Vagina (tissue), 2 donors: ENCODE measurements around the gene RBM17. TPM values are rescaled to one million over a fixed set of nuclear protein-coding genes. Genes with fewer than 3 reads are reported as not detected.

Source experiments
- DNase-seq, 2 donors: peaks; one replicate each; pipeline ENCODE4 v3.0.0-alpha.2; 2017; ENCODE audit errors: extremely low spot score in 2 of 2
- H3K27ac ChIP-seq: fragments of 200-600 bp; sonication (generic); one replicate; pipeline ENCODE4 v1.5.1; 2019
- H3K27me3 ChIP-seq: fragments of 200-600 bp; sonication (generic); one replicate; pipeline ENCODE4 v1.5.1; 2019
- H3K36me3 ChIP-seq, 2 donors: fragments of 200-600 bp; sonication (generic); one replicate each; pipeline ENCODE4 v1.5.1; 2017 to 2019
- H3K4me1 ChIP-seq: fragments of 200-600 bp; sonication (generic); one replicate; pipeline ENCODE4 v1.5.1; 2019
- H3K4me3 ChIP-seq, 2 donors: fragments of 200-600 bp; sonication (generic); 1 replicate in 1 of 2; 2 replicates in 1 of 2; pipeline ENCODE4 v1.5.1; 2016 to 2019
- H3K9me3 ChIP-seq: fragments of 200-600 bp; sonication (generic); one replicate; pipeline ENCODE4 v1.5.1; 2019
- POLR2A ChIP-seq, 2 donors: fragments of 450-650 bp; IDR thresholded peaks; one replicate each; pipeline ENCODE4 v1.6.1; 2017; ENCODE audit warnings: antibody characterized with exemption in 2 of 2, mild to moderate bottlenecking in 2 of 2, moderate library complexity in 2 of 2
- POLR2AphosphoS5 ChIP-seq, 2 donors: sonication (generic); formaldehyde crosslinking; IDR thresholded peaks; one replicate each; pipeline ENCODE4 v1.9.0; 2017; ENCODE audit warnings: antibody characterized with exemption in 2 of 2, mild to moderate bottlenecking in 2 of 2, low read depth in 1 of 2; ENCODE audit not compliant: insufficient read depth in 1 of 2
- intact Hi-C: fragments of 100-400 bp; cut with DNase I; formaldehyde crosslinking; loops from one replicate; pipeline ENCODE4 v1.15.1; 2023
- total RNA-seq: library from RNA; depleted of rRNA; stranded (reverse); fragments of >200 nt; gene quantifications from one replicate; pipeline ENCODE4 v1.2.3, GENCODE V29; 2016
- TF ChIP-seq, protein P1 (sequence below), 3 experiments: fragments of 450-650 bp in 2 of 3; fragments of 200-600 bp in 1 of 3; sonication (generic) in 1 of 3; IDR thresholded peaks; one replicate each; pipeline ENCODE4 v1.5.1; 2017 to 2019; ENCODE audit warnings: antibody characterized with exemption in 3 of 3, mild to moderate bottlenecking in 2 of 3, moderate library complexity in 2 of 3

The RBM17 gene
- total RNA-seq, 1 donor from 2014 or later: 50.6 TPM

DNA sequence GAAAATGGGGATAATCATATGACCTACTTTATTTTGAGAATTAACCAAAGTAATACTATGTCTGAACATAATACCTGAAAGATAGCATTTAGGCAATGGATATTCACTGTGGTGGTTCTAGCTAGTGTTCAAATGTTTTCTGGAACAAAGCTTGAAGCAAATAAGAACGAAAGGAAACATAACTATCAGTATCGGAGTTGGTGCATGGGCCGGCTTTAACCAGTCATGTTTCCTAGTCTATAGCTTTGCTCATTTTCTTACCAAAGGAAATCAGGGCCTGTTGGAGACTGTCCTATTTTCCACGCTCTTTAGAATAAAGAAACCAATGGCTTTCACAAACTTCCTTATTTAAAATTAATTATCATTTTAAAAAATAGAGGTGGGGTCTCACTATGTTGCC lies 35.5 kb upstream of the RBM17 start:
- no peak overlapping the region for H3K27ac ChIP-seq
- H3K9me3 ChIP-seq: no peaks in the 10 kb centered on the region
- TF ChIP-seq, protein P1, sequence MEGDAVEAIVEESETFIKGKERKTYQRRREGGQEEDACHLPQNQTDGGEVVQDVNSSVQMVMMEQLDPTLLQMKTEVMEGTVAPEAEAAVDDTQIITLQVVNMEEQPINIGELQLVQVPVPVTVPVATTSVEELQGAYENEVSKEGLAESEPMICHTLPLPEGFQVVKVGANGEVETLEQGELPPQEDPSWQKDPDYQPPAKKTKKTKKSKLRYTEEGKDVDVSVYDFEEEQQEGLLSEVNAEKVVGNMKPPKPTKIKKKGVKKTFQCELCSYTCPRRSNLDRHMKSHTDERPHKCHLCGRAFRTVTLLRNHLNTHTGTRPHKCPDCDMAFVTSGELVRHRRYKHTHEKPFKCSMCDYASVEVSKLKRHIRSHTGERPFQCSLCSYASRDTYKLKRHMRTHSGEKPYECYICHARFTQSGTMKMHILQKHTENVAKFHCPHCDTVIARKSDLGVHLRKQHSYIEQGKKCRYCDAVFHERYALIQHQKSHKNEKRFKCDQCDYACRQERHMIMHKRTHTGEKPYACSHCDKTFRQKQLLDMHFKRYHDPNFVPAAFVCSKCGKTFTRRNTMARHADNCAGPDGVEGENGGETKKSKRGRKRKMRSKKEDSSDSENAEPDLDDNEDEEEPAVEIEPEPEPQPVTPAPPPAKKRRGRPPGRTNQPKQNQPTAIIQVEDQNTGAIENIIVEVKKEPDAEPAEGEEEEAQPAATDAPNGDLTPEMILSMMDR (IDR thresholded peaks at IDR 0.05): no peak
- TF ChIP-seq POLR2A (IDR thresholded peaks at IDR 0.05) (no peak), POLR2AphosphoS5 (IDR thresholded peaks at IDR 0.05; ENCODE audit: insufficient read depth in 1 of 2, low read depth in 1 of 2) (no peak)
- H3K36me3 ChIP-seq: no peaks in the 10 kb centered on the region
- H3K4me3 ChIP-seq: no peak overlapping the region
- intact Hi-C loops: no loop called here
- DNase-seq: no peak
- no peaks in the 10 kb centered on the region for H3K27me3 ChIP-seq
- H3K4me1 ChIP-seq: peaks cover 8% of the 10 kb centered on the region

DNA sequence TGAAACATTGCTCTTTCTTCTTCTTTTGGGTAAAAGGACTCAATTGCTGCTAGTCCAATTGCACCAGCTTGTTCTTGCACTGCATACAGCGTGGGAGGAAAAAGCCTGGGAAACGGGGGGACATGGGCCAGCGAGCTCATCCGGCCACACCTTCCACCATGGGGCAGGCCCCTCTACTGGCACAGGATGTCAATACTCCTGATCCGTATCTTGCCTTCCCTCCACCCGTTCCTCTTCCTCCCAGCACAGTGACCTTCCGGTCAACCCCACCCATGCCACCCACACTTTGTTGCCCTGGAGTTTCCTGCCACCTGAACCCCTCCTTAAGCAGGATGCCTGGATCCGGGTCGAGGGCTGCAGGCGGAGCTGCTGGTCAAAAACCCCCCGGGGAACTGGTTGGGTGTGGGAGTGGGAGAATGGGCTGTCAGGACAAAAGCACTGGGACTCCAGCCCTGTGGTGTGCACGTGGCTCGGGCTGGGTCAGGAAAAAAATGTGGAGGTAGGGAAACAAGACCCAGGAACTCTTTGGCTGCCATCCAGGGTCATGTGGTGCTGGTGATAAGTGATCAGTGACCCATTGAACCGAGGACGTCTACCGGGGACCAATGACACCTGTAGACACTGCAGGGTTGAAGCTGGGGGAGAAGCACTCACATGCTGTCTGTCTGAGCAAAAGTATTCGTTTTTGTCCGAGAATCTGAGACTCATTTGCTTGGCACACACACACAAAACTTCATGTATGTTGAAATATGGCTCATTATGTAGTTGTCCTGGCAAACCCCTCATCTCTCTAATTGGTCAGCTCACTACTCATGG lies 34.8 kb upstream of the RBM17 start:
- TF ChIP-seq POLR2AphosphoS5 (IDR thresholded peaks at IDR 0.05; ENCODE audit: insufficient read depth in 1 of 2, low read depth in 1 of 2) (peak in 1 of 2 donors; percentile 45), POLR2A (IDR thresholded peaks at IDR 0.05) (no peak)
- TF ChIP-seq, protein P1 (IDR thresholded peaks at IDR 0.05): no peak
- H3K9me3 ChIP-seq: no peaks in the 10 kb centered on the region
- H3K4me1 ChIP-seq: peaks cover 8% of the 10 kb centered on the region
- peak; percentile 87 to 88 for DNase-seq
- no peak overlapping the region for H3K4me3 ChIP-seq
- H3K27me3 ChIP-seq: no peaks in the 10 kb centered on the region
- no peak overlapping the region for H3K27ac ChIP-seq
- intact Hi-C loops: no loop called here
- no peaks in the 10 kb centered on the region for H3K36me3 ChIP-seq

DNA sequence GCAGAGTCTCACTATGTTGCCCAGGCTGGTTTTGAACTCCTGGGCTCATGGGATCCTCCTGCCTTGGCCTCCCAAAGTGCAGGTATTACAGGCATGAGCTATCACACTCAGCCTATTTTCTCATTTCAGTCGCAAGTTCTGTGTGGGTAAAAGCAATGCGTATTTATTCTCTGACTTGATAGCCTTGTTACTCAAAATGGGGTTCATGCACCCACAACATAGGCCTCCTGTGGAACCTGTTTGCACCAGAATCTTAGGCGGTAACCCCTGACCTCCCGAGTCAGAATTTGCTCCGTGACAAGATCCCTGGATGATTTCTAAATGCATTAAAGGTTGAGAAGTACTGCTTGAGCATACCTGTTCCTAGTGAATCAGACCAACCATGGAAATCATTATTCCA lies 34.0 kb upstream of the RBM17 start:
- Histone ChIP-seq H3K36me3 (no peaks in the 10 kb centered on the region), H3K9me3 (no peaks in the 10 kb centered on the region), H3K27ac (no peak overlapping the region), H3K27me3 (no peaks in the 10 kb centered on the region), H3K4me1 (peaks cover 8% of the 10 kb centered on the region), H3K4me3 (no peak overlapping the region)
- TF ChIP-seq, protein P1 (IDR thresholded peaks at IDR 0.05): no peak
- TF ChIP-seq POLR2AphosphoS5 (IDR thresholded peaks at IDR 0.05; ENCODE audit: insufficient read depth in 1 of 2, low read depth in 1 of 2) (no peak), POLR2A (IDR thresholded peaks at IDR 0.05) (no peak)
- DNase-seq: peak; percentile 25 to 40
- intact Hi-C loops: no loop called here

DNA sequence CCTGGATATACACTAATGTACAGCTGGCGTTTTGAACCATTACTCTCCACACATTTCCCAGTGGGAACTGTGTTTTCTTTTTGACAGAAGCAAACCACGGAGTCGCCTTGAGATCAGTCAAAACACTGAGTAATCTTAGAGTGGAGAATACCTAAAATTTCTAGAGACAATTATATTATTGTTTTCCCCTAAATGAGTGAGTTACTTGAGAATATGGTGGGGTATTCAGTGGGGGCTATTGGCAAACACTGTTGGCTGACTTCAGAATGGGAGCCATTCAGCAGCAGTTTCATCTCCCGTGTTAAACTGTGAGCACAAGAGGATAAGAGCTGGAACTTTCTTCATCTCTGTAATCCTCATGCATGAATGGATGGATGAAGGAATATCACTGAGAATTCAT lies 32.9 kb upstream of the RBM17 start:
- no peak overlapping the region for H3K27ac ChIP-seq
- H3K4me1 ChIP-seq: no peaks in the 10 kb centered on the region
- no peaks in the 10 kb centered on the region for H3K9me3 ChIP-seq
- TF ChIP-seq POLR2A (IDR thresholded peaks at IDR 0.05) (no peak), POLR2AphosphoS5 (IDR thresholded peaks at IDR 0.05; ENCODE audit: insufficient read depth in 1 of 2, low read depth in 1 of 2) (no peak)
- TF ChIP-seq, protein P1 (IDR thresholded peaks at IDR 0.05): no peak
- peak in 1 of 2 donors; percentile 25 for DNase-seq
- no peak overlapping the region for H3K4me3 ChIP-seq
- H3K36me3 ChIP-seq: no peaks in the 10 kb centered on the region
- no peaks in the 10 kb centered on the region for H3K27me3 ChIP-seq
- intact Hi-C loops: no loop called here
